Activated T-cell treated with anti-CD3 and anti-CD28 coated beads for 1 hour (primary cell): ENCODE results near the gene SHISA6.

Experiments used
- DNase-seq: peaks from one replicate; pipeline ENCODE4 v3.0.0-alpha.2; 2020; ENCODE audit warnings: low read depth

Gene SHISA6

DNA sequence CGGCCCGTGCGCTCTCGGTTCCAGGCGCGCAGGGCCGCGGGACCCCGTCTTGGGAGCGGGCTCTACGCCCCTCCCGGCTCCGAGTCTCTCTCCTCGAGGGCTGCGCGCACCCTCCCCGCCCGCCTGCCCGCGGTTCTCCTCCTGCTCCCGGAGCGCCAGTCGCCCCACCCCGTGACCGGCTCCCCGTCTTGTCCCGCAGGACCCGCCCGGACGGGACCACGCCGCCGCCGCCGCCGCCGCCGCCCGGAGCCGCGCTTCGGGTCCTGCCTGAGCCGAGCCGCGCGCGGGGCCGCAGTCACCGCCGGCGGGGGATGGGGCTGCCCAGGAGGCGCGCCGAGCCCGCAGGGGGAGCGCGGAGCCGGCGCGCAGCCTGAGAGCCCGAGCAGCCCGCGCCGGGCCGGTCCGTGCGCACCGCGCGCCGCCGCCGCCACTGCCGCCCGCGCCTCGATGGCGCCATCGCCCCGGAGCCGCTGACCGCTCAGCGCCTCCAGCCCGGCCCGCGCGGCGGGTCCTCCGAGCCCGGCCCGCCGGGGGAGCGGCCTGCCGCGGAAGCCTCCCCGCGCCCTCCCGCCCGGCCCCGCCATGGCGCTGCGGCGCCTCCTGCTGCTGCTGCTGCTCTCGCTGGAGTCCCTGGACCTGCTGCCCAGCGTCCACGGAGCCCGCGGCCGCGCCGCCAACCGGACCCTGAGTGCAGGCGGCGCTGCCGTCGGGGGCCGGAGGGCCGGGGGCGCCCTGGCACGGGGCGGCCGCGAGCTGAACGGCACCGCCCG is at the start of gene SHISA6:
Gene SHISA6, plus strand, starts transcription at position 373 of the 770 bp plus-strand sequence.
- no peak for DNase-seq

DNA sequence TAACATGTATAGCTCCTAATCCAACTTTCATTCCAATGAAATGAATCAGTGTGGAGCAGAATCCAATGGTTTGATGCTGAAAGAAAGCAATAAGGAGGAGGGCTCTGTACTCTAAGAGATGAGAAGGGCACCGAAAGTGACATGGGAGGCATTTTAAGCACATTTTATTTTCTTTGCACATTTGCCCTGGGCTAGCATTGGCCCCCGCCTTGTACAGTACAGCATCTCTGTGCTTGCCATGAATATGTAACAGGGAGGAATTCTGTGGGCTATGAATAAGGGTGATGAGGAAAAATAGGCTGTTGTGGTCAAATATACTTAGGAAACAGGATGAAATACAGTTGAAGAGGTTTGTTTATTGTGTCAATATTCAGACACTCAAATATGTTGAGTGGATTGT is 45.2 kb upstream of the SHISA6 start:
- DNase-seq: no peak

DNA sequence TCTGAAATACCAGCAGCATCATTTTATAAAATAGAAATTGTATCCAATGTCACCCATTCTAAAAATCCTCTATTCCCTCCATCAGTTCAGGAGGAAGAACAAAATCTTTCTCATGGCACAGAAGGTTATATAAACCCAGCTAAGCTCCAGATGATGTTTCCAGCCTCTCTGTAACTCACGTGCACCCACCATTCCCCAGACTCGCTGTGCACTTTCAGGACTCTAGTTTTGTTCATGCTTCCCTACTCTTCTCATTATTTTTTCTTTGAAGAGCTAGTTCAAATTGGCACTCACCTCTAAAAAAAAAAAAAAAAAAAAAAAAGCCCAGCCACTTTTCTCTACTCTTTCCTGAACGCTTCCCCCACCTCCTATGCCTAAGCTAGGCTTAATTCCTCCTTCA is 36.0 kb upstream of the SHISA6 start:
- no peak for DNase-seq

DNA sequence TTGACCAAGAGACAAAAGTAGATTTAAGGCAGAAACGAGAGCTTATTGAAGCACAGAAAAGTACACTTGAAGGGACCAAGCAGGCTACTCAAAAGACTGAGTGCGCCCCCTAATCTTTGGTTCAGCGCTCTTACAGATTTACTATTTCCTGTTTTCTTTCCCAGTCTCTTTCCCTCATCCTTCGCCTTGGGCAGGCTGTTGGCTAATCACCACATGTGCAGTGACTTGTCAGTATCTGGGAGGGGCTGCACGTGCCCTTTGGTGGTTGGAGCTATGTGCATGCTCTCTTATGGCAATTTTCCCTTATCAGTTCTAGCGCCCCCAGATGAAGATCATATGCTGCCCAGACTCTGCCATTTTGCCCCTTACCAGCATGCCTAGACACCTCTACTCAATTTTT is 35.4 kb upstream of the SHISA6 start:
- DNase-seq: no peak

DNA sequence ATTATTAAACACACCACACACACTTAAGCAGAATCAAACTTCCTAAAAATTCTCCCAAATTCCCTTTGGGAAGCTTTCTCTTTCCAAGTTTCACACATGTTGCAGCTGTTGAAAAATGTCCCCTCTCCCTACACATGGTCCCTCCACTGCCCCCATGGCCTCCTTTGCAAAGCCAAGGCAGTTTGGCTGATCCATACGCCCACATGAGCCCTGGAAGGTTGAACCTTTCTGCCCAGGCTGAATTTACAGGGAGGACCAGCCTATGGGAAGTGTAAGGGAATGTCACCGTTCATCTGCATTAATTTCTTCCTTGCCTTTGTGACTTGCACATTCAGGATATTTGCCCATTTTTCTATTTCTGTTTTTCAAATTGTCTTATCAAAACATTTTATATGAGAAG is 31.1 kb upstream of the SHISA6 start:
- no peak for DNase-seq

DNA sequence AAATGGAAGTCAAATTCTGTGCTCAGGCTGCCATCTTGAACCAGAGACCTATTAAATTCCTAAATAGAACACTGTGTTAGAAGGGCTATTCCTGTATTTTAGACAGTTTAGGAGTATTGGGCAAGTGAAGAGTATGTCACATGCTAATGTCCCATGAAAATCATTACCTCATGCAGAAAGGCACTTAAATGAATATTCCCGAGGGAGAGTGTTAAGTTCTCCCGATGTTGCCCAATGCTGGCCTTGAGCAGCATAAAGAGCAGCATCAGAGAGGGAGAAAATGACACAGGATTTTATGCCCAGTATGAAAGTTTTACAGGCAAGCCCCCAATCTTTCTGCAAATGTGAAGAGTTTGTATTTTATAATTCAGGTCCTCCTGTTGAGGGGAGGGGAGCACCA is 28.2 kb upstream of the SHISA6 start:
- DNase-seq: no peak

DNA sequence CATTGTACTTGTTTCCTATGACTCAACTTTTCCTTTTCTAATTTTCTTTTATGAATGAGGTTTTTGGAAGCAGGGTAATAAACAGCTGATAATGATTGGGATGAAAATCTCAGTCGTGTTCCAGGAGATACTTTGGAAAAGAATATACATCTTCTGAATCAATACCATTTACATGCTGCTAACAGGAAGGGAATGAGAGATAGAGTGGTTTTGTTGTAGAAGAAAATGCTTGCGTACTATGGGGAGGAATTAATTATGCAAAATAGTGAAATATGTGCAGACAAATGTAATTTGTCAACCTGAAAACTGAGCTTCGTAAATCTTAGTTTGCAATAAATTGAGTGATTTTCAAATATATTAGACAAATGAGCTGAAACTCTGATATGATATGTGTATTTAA is 24.0 kb upstream of the SHISA6 start:
- no peak for DNase-seq

DNA sequence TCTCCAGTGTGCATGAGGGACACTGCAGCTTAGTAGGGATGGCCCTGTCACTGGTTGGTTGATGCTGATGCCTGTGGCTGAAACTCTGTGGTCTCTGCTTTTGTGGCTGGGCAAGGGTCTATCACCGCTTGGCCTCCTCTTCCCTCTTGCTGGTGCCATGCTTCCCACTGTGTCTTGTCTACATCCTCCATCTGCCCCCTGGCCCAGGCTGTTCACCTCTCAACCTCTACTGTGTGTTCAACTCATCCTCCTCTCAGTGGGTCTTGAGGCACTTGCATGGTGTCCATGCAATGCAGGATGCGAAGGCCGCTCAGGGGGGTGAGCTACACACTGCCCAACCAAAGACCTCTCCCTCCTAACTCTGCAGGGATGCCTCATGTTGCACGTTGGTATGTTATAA is 19.8 kb upstream of the SHISA6 start:
- no peak for DNase-seq

DNA sequence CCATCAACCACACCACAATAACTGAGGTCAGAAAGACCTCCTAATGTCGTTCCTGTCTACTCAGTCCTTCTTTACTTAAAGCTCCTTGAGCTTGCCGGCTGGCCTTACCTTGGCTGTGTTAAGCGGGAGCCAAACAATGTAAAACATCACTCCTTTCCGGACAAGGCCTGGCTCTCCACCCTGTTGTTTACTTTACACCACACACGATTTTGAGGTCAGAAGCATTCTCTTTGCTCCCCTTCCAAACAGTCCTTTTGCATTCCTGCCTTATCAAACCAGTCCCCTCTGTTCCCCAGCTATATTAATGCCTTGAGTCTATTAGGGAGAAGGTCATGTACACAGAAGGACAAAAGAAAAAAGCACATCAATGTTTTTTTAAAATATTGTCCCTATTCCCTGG is 19.3 kb upstream of the SHISA6 start:
- no peak for DNase-seq

DNA sequence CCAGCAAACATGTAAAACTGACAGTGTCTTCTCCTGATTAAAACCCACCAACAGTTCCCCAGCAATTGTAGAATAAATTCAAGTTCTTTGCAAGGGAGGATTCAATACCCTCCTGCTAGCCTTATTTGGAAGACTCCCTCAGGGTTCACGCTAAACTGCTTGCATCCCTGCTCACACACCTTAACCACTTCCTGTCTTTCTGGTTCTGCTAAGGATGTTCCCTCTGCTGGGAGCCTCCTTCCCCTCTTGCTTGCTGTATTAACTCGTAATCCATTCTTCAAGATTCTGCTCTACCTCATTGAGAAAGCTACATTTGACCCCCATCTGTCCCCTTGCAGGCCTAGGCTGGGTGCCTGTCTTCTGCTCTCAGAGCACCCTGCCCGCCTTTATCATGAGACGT is 2.3 kb upstream of the SHISA6 start:
- DNase-seq: no peak

DNA sequence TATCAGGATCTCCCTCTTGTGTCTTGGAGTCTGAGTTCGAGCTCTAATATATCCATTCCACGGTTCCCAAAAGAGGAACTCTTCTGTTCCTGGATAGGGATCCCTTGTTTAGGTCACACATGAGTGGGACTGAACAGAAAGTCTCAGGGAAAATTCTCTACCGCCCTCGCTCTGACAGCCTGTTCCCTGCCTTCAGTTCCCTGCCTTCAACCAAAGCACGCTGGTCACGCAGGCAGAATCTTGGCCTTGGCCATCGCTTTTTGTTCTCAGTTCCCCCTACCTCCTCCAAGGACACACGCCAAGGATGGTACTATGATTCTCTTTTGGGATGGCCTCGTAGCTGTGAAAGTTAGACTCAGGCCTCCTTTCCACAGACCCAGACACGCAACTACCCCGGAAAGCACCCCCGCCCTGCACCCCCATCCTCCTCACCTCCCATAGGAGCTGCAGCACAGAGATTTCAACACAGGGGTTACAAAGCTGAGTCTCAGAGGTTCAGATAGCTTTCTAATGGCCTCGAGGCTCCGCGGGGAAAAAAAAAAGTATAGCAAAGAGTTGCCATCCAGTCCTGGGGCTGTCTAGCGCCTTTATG is 1.5 kb upstream of the SHISA6 start:
- DNase-seq: no peak

DNA sequence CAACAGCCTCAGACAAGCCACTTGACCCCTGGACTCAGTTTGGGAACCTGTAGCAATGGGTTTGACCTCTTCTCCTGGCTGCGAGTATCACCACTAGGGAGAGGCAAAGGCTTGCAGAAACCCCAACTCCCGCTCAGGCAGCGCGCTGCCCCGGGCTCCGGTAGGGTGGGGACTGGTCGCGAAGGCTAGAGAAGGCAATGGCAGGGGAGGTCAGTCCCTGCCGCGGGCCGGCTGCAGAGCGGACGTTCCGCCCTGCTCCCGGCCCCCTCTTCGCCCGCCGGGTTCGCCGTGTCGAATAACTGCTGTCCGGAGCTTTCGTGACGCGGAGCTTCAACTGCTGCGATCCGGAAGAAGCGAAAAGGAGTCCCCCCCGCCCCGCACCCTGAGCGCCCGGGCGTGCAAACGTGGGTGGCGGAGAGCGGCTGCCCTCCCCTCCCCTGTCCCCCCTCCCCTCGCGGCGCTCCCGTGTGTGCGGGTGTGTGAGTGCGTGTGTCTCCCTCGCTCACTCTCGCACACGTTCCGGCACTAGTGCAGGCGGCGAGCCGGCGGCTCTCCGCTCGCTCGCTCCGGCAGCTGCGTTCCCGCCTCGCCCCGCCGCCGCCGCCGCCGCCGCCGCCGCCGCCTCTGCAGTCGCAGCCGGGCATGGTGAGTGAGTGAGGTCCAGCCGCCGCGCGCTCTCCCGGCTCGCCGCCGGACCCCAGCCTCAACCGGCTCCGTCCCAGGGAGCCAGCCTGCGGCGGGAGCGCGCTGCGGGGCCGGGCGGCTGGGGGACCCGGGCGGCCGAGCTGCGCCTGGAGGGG is 772 bp upstream of the SHISA6 start:
- DNase-seq: no peak

DNA sequence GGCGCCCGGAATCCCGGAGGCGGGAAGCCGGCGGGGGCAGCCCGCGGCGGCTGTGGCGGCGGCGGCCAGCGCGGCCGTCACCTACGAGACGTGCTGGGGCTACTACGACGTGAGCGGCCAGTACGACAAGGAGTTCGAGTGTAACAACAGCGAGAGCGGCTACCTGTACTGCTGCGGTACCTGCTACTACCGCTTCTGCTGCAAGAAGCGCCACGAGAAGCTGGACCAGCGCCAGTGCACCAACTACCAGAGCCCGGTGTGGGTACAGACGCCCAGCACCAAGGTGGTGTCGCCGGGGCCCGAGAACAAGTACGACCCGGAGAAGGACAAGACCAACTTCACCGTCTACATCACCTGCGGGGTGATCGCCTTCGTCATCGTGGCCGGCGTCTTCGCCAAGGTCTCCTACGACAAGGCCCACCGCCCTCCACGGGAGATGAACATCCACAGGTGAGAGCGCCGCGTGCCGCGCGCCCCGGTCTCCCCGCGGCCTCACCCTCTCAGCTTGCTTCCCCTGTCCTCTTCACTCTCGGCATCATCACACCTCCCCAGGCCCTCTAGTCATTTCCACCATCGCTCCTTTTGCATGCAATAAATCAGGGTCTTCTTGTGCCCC is 706 bp downstream of the SHISA6 start:
- no peak for DNase-seq

DNA sequence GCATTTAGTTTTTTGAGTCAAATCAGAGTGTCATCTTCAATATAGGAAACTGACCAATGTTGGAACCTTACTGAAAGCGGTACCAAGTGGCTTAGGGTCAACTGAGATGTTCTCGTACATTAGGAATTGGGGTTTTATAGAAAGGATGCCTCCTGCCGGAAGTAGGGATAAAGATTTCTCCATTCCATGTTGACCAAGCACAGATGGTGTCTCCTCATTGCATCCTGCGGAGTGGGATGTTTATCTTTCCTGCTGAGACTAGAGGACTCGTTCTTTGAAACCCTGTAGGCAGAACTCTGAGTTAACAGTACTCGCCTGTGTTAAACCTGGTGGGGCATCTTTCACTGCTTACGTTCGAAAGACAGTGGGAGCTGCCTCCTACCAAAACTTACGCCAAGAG is 1.4 kb downstream of the SHISA6 start:
- DNase-seq: no peak

DNA sequence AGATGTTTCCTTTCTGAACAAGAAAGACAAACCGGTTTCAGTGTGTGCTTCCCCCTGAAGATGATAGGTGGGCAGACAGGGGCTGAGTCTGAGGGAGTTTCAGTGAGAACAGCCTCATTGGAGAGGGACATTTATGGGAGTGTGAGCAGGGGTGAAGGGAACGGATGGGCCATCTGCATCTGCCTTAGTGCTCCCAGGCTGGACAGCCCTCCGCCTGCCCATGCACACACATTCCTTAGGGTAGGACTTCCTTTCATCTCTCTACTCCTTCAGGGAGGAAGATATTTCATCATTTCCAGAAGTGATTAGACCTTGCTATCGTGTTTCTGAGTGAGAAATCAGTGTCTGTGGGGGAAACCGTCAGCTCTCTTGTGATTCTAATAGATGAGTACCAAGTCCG is 3.8 kb downstream of the SHISA6 start:
- no peak for DNase-seq

DNA sequence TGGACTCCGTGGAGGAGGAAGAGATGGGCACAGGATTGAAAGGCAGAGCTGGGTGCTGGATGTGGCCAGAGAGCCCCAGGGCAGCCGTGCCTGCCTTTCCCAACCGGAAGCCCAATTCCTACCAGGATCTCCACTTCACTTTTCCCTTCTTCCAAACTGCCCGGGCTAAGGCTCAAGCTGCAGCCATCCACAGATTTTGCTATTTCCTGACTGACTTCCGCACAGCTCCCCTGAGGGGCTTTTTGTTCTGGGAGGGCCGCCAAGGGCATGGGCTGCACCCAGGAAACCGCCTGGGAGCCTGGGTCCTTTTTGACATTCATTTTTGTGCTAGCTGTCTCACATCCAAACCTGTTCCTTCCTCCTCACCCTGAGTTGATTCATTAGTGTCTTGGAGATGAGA is 4.2 kb downstream of the SHISA6 start:
- DNase-seq: no peak

DNA sequence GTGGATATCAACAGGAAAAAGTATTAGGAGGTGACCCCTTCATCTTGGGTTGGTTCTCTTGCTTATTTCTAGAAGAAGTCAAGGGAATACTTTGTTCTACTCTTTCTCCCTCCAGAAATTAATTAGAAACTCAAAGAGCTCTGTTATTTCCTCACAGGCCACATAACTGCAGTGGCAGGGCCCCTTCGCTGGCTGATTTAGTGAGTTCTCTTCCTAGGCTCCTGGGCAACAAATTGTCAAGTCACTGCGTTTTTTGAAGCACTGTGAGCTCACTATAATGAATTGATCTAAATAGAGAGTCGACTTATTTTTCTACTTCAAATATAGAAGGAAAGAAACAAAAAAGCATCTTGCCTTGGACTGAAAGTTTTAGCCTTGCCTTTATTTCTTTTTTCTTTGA is 4.8 kb downstream of the SHISA6 start:
- no peak for DNase-seq

DNA sequence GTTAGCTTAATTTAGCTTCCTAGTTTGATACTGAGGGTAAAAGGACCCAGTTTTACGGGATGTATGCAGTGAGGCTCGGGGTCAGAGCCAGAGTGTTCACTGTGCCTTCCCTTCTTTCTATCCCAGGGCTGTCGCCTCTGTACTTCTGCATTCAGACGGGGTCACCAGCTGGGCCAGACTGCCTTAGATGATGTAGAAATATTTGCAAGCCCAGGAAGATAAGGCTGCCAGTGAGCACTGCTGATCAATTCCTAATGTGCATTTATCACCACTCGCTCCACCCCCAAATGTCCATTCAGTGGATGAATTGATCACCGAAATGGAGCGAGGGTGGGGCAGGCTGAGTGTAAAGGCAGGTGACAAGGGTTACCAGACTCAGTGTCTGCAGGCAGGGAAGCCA is 9.1 kb downstream of the SHISA6 start:
- no peak for DNase-seq

DNA sequence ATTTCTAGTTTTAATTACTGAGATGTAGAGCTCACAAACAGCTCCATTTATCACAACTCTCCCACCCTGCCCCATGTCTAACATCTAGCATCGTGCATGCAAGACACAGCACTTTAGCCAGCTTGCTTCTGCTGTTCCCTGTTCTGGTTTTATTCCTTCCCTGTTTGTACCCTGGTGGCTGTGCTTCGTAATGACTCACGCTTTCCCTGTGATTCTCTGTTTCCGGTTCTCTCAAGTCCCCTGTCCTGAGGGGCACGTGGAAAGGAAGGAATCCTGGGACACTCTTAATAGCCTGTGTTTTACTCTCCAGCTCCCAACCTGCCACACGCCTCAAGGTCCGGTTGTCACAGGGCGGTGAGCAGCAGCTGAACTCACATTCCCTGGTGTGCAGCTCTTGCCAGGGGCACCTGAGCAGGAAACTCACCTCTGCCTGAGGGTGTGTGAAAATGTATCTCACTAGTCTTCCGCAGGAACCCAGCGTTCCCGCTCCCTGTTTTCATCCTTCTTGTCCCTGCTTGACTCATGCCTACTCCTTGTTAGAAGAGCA is 10.6 kb downstream of the SHISA6 start:
- no peak for DNase-seq

DNA sequence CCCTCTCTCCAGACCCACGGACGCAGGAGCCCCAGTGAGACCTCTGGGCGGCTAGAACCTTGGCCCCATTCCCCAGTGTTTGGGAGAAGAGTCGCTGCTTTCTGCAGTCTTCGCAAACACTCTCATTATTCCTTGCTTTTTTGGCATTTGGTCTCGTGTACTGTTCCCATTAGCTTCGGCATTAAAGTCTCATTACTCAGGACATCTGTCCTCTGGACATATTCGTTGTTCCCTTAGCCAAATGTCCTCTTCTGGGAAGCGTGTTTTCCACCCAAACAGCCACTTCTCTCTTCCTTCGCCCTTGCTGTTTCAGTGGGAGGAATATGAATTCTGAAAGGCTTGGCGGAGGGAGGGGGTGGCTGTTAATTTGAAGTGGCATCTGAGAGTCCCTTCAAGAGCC is 11.1 kb downstream of the SHISA6 start:
- DNase-seq: no peak

DNA sequence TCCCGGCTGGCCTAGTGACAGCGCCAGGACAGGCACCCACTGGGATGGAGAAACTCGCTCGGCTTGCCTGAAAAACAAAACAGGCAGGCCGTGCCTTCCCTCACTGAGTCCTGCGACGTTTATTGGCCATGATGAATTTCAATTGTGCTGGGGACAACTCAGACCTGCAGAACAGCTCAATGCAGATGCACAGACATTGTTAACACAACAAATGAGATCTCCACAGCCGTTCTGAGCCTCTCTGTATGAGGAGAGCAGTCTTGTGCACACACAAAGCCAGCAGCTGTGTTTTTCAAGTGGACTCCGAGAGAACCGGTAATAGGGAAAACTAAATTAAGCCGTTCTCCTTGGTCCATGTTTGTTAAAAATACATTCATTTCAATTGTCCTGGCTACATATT is 15.9 kb downstream of the SHISA6 start:
- DNase-seq: no peak

DNA sequence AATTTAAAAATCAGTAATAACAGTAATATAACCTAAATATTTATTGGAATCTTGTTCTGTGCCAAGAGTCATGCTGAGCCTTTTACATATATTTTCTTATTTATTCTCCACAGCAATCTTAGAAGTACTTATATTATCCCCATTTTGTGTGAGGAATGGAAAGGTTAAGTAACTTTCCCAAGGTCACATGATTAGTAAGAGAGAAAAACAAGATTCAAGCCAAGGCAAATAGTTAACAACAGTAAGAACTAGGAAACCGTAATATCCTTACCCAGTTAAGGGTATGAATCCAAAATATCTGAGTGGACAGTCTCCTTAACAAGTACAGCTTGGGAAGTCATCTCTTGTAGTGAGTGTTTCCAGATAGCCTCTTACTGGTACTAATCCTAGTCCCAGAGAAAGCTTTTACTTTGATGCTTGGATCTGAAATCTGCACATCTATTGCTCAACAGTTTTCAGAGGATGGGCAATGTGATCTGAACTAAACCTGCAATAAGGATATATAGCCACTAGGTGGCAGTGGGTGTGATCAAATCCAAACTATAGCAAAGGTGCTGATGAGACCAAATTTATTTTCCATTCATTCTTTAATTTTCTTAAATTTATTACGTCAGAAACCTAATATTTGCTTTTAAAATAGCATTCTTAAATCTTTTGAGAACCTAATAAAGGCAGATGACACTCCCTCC is 23.3 kb downstream of the SHISA6 start:
- no peak for DNase-seq
